ENCODE results near the gene ACSF3. TPM values are rescaled to one million over a fixed set of nuclear protein-coding genes. Genes with fewer than 3 reads are reported as not detected.

ACSF3 gene
- total RNA-seq, 4 donors from 2014 or later = 94.6 to 120 (median 108) TPM

GRCh38 chr16:89094252-89094879, 714 bp downstream of the ACSF3 start:
- peak in 1 of 3 donors; percentile 31 for DNase-seq
- TF ChIP-seq POLR2A (IDR thresholded peaks at IDR 0.05) (no peak), CTCF (IDR thresholded peaks at IDR 0.05) (no peak)
- Histone ChIP-seq H3K27me3 (no peaks in the 10 kb centered on the region), H3K27ac (peak overlapping the region; percentile 71 to 88 (median 80)), H3K4me3 (peak overlapping the region; percentile 55 to 96 (median 78)), H3K4me1 (peaks cover 10 to 57% (median 41%) of the 10 kb centered on the region in 4 donors), H3K9me3 (no peaks in the 10 kb centered on the region), H3K36me3 (no peaks in the 10 kb centered on the region)

- H3K27ac ChIP-seq = peak overlapping the region in 2 of 4 donors; percentile 85 to 88
- H3K27me3 ChIP-seq = no peaks in the 10 kb centered on the region
- peaks cover 11 to 61% (median 44%) of the 10 kb centered on the region in 4 donors for H3K4me1 ChIP-seq
- H3K9me3 ChIP-seq = no peaks in the 10 kb centered on the region
- peak overlapping the region in 3 of 4 donors; percentile 78 to 96 (median 78) for H3K4me3 ChIP-seq
- TF ChIP-seq CTCF (IDR thresholded peaks at IDR 0.05) (no peak), POLR2A (IDR thresholded peaks at IDR 0.05) (no peak)
- H3K36me3 ChIP-seq = no peaks in the 10 kb centered on the region
- no peak for DNase-seq
Measured at GRCh38 chr16:89094880-89095258, 1.2 kb downstream of the ACSF3 start.

- Histone ChIP-seq H3K9me3 (no peaks in the 10 kb centered on the region), H3K4me3 (no peak overlapping the region), H3K27me3 (no peaks in the 10 kb centered on the region), H3K4me1 (peaks cover 11 to 67% (median 46%) of the 10 kb centered on the region in 4 donors), H3K27ac (peak overlapping the region in 2 of 4 donors; percentile 85), H3K36me3 (peaks cover 0 to 1% (median 0%) of the 10 kb centered on the region in 3 donors)
- TF ChIP-seq POLR2A (IDR thresholded peaks at IDR 0.05) (no peak), CTCF (IDR thresholded peaks at IDR 0.05) (no peak)
- peak in 1 of 3 donors; percentile 53 for DNase-seq
Measured at GRCh38 chr16:89095491-89095951, 1.9 kb downstream of the ACSF3 start.

- Histone ChIP-seq H3K4me1 (peaks cover 11 to 74% (median 46%) of the 10 kb centered on the region in 4 donors), H3K9me3 (no peaks in the 10 kb centered on the region), H3K27ac (peak overlapping the region in 3 of 4 donors; percentile 70 to 85 (median 85)), H3K27me3 (no peaks in the 10 kb centered on the region), H3K36me3 (peaks cover 0 to 8% (median 0%) of the 10 kb centered on the region in 3 donors), H3K4me3 (no peak overlapping the region)
- DNase-seq = no peak
- TF ChIP-seq CTCF (IDR thresholded peaks at IDR 0.05) (no peak), POLR2A (IDR thresholded peaks at IDR 0.05) (no peak)
Measured at GRCh38 chr16:89096042-89096717, 2.5 kb downstream of the ACSF3 start.

GRCh38 chr16:89096768-89097391, 3.2 kb downstream of the ACSF3 start:
- H3K4me1 ChIP-seq = peaks cover 17 to 81% (median 46%) of the 10 kb centered on the region in 4 donors
- H3K4me3 ChIP-seq = peak overlapping the region in 2 of 4 donors; percentile 11 to 22
- TF ChIP-seq CTCF (IDR thresholded peaks at IDR 0.05) (no peak), POLR2A (IDR thresholded peaks at IDR 0.05) (no peak)
- peak in 1 of 3 donors; percentile 32 for DNase-seq
- no peaks in the 10 kb centered on the region for H3K27me3 ChIP-seq
- H3K27ac ChIP-seq = peak overlapping the region; percentile 70 to 85 (median 84)
- no peaks in the 10 kb centered on the region for H3K9me3 ChIP-seq
- peaks cover 0 to 15% (median 0%) of the 10 kb centered on the region in 3 donors for H3K36me3 ChIP-seq
